Liver (tissue), 9 donors: ENCODE data around the gene ZSWIM4. TPM values are rescaled to one million over a fixed set of nuclear protein-coding genes. Genes with fewer than 3 reads are reported as not detected.

Source experiments
- DNase-seq: peaks from one replicate; pipeline ENCODE4 v3.0.0-alpha.2; 2017; ENCODE audit warnings: low spot score
- H3K27ac ChIP-seq, 2 donors: one replicate each; pipeline ENCODE4 v1.7.0; 2013; ENCODE audit warnings: inconsistent platforms in 2 of 2, low read length in 2 of 2, control low read depth in 1 of 2, low read depth in 1 of 2, mild to moderate bottlenecking in 1 of 2
- H3K27me3 ChIP-seq, 4 donors: one replicate each; pipeline versions ENCODE4 v1.6.1 to v1.7.0; 2013; ENCODE audit warnings: low read length in 3 of 4, inconsistent platforms in 1 of 4, mild to moderate bottlenecking in 1 of 4, moderate library complexity in 1 of 4; ENCODE audit not compliant: control insufficient read depth in 4 of 4, insufficient read depth in 4 of 4
- H3K36me3 ChIP-seq, 4 donors: one replicate each; pipeline versions ENCODE4 v1.6.1 to v1.7.0; 2013; ENCODE audit warnings: low read length in 3 of 4, mild to moderate bottlenecking in 3 of 4, low read depth in 1 of 4, moderate library complexity in 1 of 4; ENCODE audit not compliant: control insufficient read depth in 4 of 4, insufficient read depth in 3 of 4
- H3K4me1 ChIP-seq, 4 donors: one replicate each; pipeline versions ENCODE4 v1.6.1 to v1.7.0; 2013; ENCODE audit warnings: low read length in 3 of 4, mild to moderate bottlenecking in 3 of 4, moderate library complexity in 1 of 4; ENCODE audit not compliant: control insufficient read depth in 4 of 4, insufficient read depth in 4 of 4
- H3K4me3 ChIP-seq, 3 donors: one replicate each; pipeline versions ENCODE4 v1.6.1 to v1.7.0; 2013; ENCODE audit warnings: low read length in 3 of 3, control low read depth in 1 of 3, low read depth in 1 of 3, mild to moderate bottlenecking in 1 of 3
- H3K9ac ChIP-seq, 2 donors: one replicate each; pipeline ENCODE4 v1.7.0; 2013; ENCODE audit warnings: low read length in 2 of 2, mild to moderate bottlenecking in 2 of 2, moderate library complexity in 2 of 2, control low read depth in 1 of 2, low read depth in 1 of 2
- H3K9me3 ChIP-seq, 4 donors: one replicate each; pipeline versions ENCODE4 v1.6.1 to v1.7.0; 2013; ENCODE audit warnings: low read length in 3 of 4; ENCODE audit not compliant: control insufficient read depth in 4 of 4
- EGR1 ChIP-seq, 2 donors: IDR thresholded peaks; 2 replicates each; pipeline ENCODE4 v1.6.1; 2016 to 2018; ENCODE audit warnings: antibody characterized with exemption in 2 of 2, low read depth in 2 of 2
- FOXA1 ChIP-seq: IDR thresholded peaks from 2 replicates; pipeline ENCODE4 v1.6.1; 2016; ENCODE audit warnings: antibody characterized with exemption
- FOXA2 ChIP-seq: IDR thresholded peaks from 2 replicates; pipeline ENCODE4 v1.6.1; 2016; ENCODE audit warnings: antibody characterized with exemption
- GABPA ChIP-seq, 2 donors: IDR thresholded peaks in 1 of 2; conservative IDR thresholded peaks in 1 of 2; 2 replicates each; pipeline ENCODE4 v1.6.1; 2016; ENCODE audit warnings: antibody characterized with exemption in 2 of 2, mild to moderate bottlenecking in 1 of 2, moderate library complexity in 1 of 2
- HNF4A ChIP-seq, 2 donors: conservative IDR thresholded peaks; 2 replicates each; pipeline ENCODE4 v1.6.1; 2016; ENCODE audit warnings: antibody characterized with exemption in 2 of 2, mild to moderate bottlenecking in 2 of 2
- HNF4G ChIP-seq: IDR thresholded peaks from 2 replicates; pipeline ENCODE4 v1.6.1; 2016; ENCODE audit warnings: antibody characterized with exemption
- JUND ChIP-seq, 2 donors: IDR thresholded peaks; 2 replicates each; pipeline ENCODE4 v1.6.1; 2016; ENCODE audit warnings: antibody characterized with exemption in 2 of 2
- NR2F2 ChIP-seq: IDR thresholded peaks from 2 replicates; pipeline ENCODE4 v1.6.1; 2016; ENCODE audit warnings: antibody characterized with exemption
- RAD21 ChIP-seq, 2 donors: IDR thresholded peaks; 2 replicates each; pipeline ENCODE4 v1.6.1; 2016; ENCODE audit warnings: antibody characterized with exemption in 2 of 2, mild to moderate bottlenecking in 2 of 2
- SP1 ChIP-seq: IDR thresholded peaks from 2 replicates; pipeline ENCODE4 v1.6.1; 2018; ENCODE audit warnings: antibody characterized with exemption, mild to moderate bottlenecking
- TAF1 ChIP-seq: conservative IDR thresholded peaks from 2 replicates; pipeline ENCODE4 v1.6.1; 2016; ENCODE audit warnings: antibody characterized with exemption, mild to moderate bottlenecking
- YY1 ChIP-seq: IDR thresholded peaks from 2 replicates; pipeline ENCODE4 v1.6.1; 2016; ENCODE audit warnings: antibody characterized with exemption, mild to moderate bottlenecking
- WGBS: extraction: QIAGEN DNeasy Blood & Tissue Kit; methylation state at CpG from one replicate; pipeline ENCODE4 v1.1.7; 2013; 5-methylcytosine and 5-hydroxymethylcytosine counted together
- polyA plus RNA-seq, 2 donors: library from polyadenylated mRNA; stranded (reverse) in 1 of 2; unstranded in 1 of 2; fragments of 200-250 nt in 1 of 2; fragments of >200 nt in 1 of 2; fragmentation: Nextera tagmentation in 1 of 2; extraction: Ambion mirVana in 1 of 2; gene quantifications; one replicate each; pipeline versions ENCODE4 v1.2.1 to v1.2.3, GENCODE V29; 2013 to 2015
- total RNA-seq, 2 donors: library from RNA; depleted of rRNA; stranded (reverse); fragments of >200 nt; gene quantifications; one replicate each; pipeline ENCODE4 v1.2.3, GENCODE V29; 2014
- TF ChIP-seq, protein P1 (sequence below): IDR thresholded peaks from 2 replicates; pipeline ENCODE4 v1.6.1; 2016; ENCODE audit warnings: antibody characterized with exemption
- TF ChIP-seq, protein P2 (sequence below): IDR thresholded peaks from 2 replicates; pipeline ENCODE4 v1.6.1; 2016; ENCODE audit warnings: antibody characterized with exemption, mild to moderate bottlenecking
- TF ChIP-seq, protein P3 (sequence below): IDR thresholded peaks from 2 replicates; pipeline ENCODE4 v1.6.1; 2016; ENCODE audit warnings: antibody characterized with exemption
- TF ChIP-seq, protein P4 (sequence below): IDR thresholded peaks from 2 replicates; pipeline ENCODE4 v1.6.1; 2016; ENCODE audit warnings: antibody characterized with exemption
- TF ChIP-seq, protein P5 (sequence below): fragments of 150-350 bp; IDR thresholded peaks from 2 replicates; pipeline ENCODE4 v1.5.1; 2017; ENCODE audit warnings: improper control_type of control experiment, low read depth, low read length; ENCODE audit not compliant: missing input control
- donor health status: healthy.
- donor health status: healthy.
- donor health status: healthy.
- donor health status: healthy.
- donor health status: healthy.

Gene ZSWIM4
- total and polyA plus RNA-seq, 4 donors, result 0.14 to 2.2 (median 1.2) TPM

DNA sequence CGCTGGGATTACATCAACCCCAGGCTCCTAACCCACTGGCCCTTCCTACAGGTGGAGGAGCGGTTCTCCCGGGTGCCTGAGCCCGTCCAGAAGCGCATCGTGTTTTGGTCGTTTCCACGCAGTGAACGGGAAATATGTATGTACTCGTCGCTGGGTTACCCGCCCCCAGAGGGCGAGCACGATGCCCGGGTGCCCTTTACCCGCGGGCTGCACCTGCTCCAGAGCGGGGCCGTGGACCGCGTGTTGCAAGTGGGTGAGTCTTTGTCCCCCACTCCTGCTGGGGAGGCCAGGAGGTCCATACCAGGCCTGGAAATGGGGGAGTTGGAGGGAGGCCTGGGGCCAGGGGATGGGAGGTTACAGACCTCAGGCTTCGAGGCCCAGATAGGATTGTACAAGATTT, 4.4 kb downstream of the ZSWIM4 start:
- Histone ChIP-seq H3K27me3 (no peaks in the 10 kb centered on the region), H3K36me3 (no peaks in the 10 kb centered on the region), H3K4me3 (no peak overlapping the region), H3K9me3 (no peaks in the 10 kb centered on the region), H3K27ac (no peak overlapping the region), H3K9ac (no peak overlapping the region), H3K4me1 (peaks cover 0 to 13% (median 8%) of the 10 kb centered on the region in 4 donors)
- no peak for DNase-seq
- TF ChIP-seq, protein P1, sequence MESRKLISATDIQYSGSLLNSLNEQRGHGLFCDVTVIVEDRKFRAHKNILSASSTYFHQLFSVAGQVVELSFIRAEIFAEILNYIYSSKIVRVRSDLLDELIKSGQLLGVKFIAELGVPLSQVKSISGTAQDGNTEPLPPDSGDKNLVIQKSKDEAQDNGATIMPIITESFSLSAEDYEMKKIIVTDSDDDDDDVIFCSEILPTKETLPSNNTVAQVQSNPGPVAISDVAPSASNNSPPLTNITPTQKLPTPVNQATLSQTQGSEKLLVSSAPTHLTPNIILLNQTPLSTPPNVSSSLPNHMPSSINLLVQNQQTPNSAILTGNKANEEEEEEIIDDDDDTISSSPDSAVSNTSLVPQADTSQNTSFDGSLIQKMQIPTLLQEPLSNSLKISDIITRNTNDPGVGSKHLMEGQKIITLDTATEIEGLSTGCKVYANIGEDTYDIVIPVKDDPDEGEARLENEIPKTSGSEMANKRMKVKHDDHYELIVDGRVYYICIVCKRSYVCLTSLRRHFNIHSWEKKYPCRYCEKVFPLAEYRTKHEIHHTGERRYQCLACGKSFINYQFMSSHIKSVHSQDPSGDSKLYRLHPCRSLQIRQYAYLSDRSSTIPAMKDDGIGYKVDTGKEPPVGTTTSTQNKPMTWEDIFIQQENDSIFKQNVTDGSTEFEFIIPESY, result no peak
- TF ChIP-seq, protein P2, sequence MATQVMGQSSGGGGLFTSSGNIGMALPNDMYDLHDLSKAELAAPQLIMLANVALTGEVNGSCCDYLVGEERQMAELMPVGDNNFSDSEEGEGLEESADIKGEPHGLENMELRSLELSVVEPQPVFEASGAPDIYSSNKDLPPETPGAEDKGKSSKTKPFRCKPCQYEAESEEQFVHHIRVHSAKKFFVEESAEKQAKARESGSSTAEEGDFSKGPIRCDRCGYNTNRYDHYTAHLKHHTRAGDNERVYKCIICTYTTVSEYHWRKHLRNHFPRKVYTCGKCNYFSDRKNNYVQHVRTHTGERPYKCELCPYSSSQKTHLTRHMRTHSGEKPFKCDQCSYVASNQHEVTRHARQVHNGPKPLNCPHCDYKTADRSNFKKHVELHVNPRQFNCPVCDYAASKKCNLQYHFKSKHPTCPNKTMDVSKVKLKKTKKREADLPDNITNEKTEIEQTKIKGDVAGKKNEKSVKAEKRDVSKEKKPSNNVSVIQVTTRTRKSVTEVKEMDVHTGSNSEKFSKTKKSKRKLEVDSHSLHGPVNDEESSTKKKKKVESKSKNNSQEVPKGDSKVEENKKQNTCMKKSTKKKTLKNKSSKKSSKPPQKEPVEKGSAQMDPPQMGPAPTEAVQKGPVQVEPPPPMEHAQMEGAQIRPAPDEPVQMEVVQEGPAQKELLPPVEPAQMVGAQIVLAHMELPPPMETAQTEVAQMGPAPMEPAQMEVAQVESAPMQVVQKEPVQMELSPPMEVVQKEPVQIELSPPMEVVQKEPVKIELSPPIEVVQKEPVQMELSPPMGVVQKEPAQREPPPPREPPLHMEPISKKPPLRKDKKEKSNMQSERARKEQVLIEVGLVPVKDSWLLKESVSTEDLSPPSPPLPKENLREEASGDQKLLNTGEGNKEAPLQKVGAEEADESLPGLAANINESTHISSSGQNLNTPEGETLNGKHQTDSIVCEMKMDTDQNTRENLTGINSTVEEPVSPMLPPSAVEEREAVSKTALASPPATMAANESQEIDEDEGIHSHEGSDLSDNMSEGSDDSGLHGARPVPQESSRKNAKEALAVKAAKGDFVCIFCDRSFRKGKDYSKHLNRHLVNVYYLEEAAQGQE, result no peak
- TF ChIP-seq SP1, result no peak
- no peak for TF ChIP-seq FOXA2
- no peak for TF ChIP-seq FOXA1
- no peak for TF ChIP-seq HNF4A (conservative IDR thresholded peaks at IDR 0.05)
- TF ChIP-seq NR2F2, result no peak
- TF ChIP-seq, protein P3, sequence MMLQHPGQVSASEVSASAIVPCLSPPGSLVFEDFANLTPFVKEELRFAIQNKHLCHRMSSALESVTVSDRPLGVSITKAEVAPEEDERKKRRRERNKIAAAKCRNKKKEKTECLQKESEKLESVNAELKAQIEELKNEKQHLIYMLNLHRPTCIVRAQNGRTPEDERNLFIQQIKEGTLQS, result no peak
- TF ChIP-seq RAD21 (IDR thresholded peaks at IDR 0.05), result no peak
- TF ChIP-seq TAF1, result no peak
- no peak for TF ChIP-seq YY1
- TF ChIP-seq, protein P4, sequence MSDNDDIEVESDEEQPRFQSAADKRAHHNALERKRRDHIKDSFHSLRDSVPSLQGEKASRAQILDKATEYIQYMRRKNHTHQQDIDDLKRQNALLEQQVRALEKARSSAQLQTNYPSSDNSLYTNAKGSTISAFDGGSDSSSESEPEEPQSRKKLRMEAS, result no peak
- no peak for TF ChIP-seq GABPA (IDR thresholded peaks at IDR 0.05 in 1 of 2, conservative IDR thresholded peaks at IDR 0.05 in 1 of 2)
- TF ChIP-seq HNF4G, result no peak
- no peak for TF ChIP-seq JUND (IDR thresholded peaks at IDR 0.05)
- TF ChIP-seq, protein P5, sequence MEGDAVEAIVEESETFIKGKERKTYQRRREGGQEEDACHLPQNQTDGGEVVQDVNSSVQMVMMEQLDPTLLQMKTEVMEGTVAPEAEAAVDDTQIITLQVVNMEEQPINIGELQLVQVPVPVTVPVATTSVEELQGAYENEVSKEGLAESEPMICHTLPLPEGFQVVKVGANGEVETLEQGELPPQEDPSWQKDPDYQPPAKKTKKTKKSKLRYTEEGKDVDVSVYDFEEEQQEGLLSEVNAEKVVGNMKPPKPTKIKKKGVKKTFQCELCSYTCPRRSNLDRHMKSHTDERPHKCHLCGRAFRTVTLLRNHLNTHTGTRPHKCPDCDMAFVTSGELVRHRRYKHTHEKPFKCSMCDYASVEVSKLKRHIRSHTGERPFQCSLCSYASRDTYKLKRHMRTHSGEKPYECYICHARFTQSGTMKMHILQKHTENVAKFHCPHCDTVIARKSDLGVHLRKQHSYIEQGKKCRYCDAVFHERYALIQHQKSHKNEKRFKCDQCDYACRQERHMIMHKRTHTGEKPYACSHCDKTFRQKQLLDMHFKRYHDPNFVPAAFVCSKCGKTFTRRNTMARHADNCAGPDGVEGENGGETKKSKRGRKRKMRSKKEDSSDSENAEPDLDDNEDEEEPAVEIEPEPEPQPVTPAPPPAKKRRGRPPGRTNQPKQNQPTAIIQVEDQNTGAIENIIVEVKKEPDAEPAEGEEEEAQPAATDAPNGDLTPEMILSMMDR, result no peak
- WGBS, result 97% methylated on average over 22 of the region's 22 CpGs

DNA sequence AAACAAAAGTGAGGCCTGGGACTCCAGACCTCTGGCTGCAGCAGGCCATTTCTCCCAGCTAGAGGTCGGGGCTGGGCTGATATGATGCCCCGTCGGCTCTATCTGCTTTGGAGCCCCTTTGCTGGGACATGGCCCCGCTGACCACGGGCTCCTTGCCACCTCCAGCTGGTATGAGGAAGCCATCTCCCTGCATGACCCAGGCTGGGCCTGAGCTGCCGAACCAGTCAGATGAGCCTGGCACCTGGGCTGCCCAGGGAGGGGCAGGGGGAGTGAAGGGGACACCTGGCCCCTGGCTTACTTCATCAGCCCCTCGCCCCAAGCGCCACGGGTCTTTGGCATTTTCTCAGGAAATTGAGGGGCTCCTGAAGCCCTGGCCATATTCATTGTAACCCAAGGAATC, 7.8 kb downstream of the ZSWIM4 start:
- Histone ChIP-seq H3K9me3 (no peaks in the 10 kb centered on the region), H3K9ac (no peak overlapping the region), H3K36me3 (no peaks in the 10 kb centered on the region), H3K4me3 (no peak overlapping the region), H3K27me3 (no peaks in the 10 kb centered on the region), H3K4me1 (no peaks in the 10 kb centered on the region), H3K27ac (no peak overlapping the region)
- WGBS, result 82% methylated on average over 9 of the region's 9 CpGs
- no peak for DNase-seq
- no peak for TF ChIP-seq TAF1
- TF ChIP-seq EGR1 (IDR thresholded peaks at IDR 0.05; ENCODE audit: low read depth in 2 of 2), result no peak
- TF ChIP-seq FOXA1, result no peak
- TF ChIP-seq NR2F2, result no peak
- TF ChIP-seq, protein P5, result no peak
- TF ChIP-seq, protein P2, result no peak
- no peak for TF ChIP-seq FOXA2
